Brain pericyte (primary cell): ENCODE results near the gene ZNF337.
A peak's percentile ranks its signal among the peaks of the same experiment; 100 is the strongest.
"Not testable (repeated sequence)": the region's sequence is repeated elsewhere in the genome, so short reads cannot be mapped to it uniquely, and the experiment has no call there.

Experiments used
- DNase-seq: peaks from one replicate; pipeline ENCODE4 v3.0.0-alpha.2; 2012; ENCODE audit warnings: low read depth, low spot score

ZNF337 gene

DNA sequence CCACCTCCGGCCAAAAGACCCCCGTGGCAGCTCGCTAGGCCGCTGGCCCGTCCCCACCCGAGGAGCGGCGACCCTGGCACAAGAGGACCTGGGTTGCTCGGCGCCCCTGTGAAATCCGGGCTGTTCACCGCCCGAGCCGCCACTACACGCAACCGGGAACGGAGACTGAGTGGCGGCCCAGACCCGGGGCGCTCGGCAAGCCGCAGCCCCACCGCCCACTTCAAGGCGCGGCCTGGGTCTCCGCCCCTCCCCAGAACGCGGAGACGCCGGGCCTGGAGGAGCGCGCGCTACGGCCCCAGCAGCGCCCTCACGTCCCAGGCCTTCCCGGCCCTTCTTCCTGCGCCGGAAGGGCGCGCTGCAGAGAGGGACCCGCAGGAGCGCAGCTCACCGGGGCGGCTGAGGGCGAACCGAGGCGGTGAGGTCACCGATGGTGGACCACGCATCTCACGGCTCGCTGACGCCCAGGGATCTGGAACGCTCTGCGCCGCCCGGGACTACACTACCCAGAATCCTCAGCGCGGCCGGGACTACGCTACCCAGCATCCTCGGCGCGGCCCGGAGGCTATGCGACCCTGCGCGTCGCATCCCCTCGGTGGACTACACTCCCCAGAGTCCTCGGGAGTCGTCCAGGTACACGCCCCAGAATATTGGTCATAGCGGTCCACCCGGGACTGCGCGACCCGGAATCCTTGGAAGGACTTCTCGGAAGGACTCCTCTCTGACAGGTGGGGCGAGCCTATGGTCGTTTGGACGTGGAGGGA lies at the start of gene ZNF337:
Gene ZNF337 (minus strand): TSS at position 483 of the 761 bp plus-strand sequence. CDS start 10,436 bp downstream, outside the sequence.
- peak; percentile 80 for DNase-seq

DNA sequence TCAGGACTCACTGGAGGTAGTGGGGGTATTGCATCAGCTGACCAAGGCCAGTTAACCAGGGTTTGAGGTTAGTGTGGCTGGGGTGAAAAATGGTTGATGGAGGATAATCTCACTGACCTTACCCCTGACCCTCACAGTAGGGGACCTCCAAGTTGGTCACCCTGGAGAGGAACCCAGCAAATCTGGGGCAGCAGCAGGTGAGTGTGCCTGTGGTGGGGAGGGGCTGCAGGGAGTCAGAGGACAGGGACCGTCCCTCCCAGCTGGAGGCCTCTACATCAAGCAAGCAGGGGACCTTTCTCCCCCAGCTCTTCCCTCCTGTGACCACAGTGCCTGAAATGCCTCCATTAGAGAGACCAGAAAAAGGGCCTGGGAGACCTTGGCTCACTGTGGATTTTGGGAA lies 49.1 kb upstream of the ZNF337 start:
- DNase-seq = no peak

DNA sequence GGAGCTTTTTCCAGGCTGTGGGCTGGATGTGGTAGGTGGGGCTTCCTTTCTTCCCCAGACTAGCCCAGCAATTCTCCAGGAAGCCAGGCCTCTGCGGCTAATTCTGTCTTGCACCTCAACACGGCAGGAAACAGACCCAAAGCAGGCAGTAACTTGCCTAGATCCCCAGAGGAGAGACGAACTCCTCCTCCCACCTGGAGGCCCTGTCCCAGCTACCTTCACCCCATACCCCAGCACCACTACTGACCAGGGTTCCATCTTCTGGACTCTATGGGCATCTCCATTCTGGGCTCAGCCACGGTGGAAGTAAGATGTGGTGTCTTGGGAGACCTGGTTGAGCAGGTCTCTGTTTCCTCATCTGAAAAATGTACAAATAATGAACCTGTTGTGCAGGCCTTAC lies 48.4 kb upstream of the ZNF337 start:
- DNase-seq = no peak

DNA sequence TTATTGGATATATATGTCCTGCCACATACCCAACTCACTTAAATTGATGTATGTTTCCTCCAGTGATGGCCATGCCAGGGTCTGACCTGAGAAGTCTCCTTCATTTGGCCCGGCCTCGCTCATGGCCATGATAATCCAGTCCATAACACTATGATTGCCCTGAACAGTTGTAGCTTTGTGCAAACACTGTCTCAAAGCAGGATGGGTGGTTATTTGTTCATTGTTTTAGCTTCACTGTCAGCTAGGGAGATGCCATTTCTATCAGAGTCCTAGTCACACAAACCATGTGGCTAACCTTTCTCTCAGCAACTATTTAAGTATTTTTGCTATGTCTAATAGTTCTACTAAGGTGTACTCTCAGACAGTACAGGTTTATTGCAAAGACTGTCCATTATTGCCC lies 47.6 kb upstream of the ZNF337 start:
- no peak for DNase-seq

DNA sequence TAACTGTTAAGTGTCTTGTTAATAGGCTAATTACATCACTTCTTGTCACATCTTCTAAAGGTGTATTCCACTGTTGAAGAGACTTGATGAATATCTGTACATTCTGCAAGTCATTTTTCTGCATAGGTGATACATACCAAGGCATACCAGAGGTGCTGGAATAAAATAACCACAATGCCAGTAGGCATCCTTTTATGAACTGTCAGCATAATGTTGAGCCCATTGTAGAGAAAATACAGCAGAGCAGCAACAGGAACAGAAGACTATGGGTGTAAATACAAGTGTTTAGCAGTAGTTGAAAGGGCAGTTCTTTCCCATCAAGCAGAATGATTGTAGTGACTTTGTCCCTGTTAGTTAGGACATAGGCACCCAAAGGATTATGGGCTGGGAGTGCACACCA lies 44.4 kb upstream of the ZNF337 start:
- no peak for DNase-seq

DNA sequence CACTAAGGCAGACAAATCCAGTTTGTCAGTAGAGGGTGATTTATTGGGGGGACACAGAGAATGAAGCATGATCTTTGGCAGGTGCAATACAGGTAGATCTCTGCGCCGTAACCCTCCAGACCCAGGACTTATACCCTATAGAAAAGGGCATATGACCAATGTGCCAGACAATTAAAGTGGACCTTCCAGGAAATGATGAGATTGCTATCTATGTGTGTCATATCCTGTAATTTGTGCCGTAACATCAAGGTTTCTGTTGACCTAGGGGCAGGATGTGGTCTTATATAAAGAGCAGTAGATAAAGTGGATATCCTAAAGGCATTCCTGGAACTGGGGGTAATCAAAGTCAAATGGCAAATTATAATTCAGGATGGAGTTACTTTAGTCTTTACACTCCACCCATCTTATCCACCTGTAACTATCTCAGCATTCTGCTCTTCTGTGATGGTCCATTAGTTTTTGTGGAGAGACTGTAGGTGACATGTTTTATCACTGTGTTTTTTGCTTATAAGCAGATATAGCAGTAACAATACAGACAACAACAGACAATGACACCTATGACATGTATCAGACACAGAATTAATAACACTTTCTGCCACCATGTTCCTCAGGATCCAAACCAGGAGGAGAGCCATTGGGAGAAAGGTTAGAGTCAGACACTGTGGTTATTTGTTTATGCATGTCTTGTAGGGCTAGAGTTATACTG lies 43.1 kb upstream of the ZNF337 start:
- no peak for DNase-seq

DNA sequence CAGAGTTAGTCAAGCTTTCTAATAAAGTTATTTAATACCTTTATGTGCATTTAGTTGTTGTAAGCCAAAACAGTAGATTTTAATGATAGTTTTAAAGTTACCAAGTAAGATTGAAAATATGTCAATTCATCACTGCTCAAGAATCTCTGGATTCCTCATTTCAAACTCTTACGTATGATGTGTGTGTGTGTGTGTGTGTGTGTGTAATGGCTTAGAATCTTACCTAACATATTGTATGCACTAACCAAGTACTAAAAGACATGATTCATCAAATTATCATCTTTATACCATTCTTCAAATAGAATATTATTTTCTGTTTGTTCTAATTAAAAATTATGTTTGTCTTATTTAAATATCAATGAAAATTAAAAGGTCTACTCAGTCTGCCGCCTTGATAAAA lies 41.5 kb upstream of the ZNF337 start:
- no peak for DNase-seq

DNA sequence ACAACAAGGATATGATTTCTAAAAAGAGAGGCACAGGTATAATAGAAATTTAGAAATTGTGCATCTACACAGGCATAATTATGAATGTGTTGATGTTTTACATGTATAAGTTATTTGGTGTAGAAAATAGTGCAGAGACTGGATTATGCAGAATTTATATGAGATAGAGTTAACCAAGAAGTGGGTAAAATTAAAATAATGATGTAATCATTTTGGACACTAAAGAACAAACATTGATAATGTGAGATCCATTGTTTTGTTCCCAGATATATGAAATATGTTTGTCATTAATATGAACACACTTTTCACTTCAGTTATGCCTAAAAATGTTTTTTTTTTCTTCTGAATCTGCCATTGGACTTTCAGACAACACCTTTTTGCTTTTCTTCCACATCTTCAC lies 37.2 kb upstream of the ZNF337 start:
- no peak for DNase-seq

DNA sequence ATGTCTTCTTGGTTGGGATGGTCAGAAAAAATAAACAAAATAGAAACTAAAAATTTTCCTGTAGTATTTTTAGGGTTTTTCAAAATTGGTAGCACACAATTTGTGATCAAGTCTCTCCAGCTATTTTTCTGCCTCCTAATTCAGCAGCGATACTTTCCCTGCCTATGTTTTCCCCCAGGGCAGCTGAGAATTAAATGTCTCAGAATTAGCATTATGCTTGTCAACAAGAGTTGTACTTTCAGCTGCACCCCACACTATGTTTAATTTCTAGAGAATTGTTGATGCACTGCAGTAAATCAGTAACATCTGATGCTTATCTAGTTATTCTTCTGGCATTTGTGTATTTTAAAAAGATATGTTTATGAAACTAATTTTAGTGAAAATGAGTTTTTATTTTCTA lies 34.2 kb upstream of the ZNF337 start:
- DNase-seq = no peak

DNA sequence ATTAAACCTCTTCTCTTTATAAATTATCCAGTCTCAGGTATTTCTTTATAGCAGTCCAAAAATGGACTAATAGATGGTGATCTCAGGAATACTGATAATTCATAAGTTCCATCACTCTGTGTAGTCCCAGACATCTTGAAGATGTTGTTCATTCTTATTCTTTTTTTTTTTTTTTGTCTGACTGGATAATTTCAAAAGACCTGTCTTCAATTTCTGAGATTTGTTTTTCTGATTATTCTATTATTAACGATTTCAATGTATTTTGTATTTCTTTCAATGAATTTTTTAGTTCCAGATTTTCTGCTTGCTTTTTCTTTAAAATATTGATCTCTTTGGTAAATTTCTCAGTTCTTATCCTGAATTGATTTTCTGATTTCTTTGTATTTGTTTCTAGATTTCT lies 29.7 kb upstream of the ZNF337 start:
- DNase-seq = no peak

DNA sequence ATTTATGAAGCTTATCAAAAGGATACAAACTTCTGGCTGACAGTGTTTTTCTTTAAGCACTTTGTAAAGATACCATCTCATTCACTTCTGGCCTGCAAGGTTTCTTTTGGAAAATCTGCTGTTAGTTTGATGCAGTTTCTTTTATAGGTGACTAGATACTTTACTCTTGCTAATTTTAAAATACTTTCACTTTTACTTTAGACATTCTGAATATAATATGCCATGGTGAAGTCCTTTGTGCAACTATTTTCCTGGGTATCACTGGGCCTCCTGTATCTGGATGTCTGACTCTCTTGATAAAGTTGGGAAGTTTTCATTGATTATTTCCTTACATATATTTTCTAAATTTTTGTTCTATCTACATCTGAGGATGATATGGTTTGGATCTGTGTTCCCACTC lies 29.0 kb upstream of the ZNF337 start:
- no peak for DNase-seq

DNA sequence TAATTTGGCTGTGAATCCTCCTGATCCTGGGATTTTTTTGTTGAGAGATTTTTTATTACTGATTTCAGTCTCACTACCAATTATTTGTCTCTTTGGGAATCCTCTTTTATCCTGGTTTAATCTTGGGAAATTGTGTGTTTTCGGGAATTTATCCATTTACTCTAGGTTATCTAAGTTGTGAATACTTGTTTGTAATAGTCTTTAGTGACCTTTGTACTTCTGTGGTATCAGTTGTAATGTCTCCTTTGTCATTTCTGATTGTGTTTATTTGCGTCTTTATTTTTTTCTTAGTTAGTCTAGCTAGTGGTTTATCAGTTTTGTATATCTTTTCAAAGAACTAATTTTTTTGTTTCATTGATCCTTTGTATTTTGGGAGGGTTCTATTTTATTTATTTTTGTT lies 27.3 kb upstream of the ZNF337 start:
- DNase-seq = no peak

DNA sequence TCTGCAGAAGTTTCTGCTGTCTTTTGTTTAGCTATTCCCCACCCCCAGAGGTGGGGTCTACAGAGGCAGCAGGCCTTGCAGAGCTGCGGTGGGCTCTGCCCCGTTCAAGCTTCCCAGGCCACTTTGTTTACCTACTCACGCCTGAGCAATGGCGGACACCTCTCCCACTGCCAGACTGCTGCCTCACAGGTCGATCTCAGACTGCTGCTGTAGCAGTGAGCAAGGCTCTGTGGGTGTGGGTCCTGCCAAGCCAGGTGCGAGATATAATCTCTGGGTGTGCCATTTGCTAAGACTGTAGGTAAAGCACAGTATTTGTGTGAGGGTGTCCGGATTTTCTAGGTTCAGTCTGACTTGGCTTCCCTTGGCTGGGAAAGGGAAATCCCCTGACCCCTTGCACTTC lies 23.6 kb upstream of the ZNF337 start:
- DNase-seq = no peak

DNA sequence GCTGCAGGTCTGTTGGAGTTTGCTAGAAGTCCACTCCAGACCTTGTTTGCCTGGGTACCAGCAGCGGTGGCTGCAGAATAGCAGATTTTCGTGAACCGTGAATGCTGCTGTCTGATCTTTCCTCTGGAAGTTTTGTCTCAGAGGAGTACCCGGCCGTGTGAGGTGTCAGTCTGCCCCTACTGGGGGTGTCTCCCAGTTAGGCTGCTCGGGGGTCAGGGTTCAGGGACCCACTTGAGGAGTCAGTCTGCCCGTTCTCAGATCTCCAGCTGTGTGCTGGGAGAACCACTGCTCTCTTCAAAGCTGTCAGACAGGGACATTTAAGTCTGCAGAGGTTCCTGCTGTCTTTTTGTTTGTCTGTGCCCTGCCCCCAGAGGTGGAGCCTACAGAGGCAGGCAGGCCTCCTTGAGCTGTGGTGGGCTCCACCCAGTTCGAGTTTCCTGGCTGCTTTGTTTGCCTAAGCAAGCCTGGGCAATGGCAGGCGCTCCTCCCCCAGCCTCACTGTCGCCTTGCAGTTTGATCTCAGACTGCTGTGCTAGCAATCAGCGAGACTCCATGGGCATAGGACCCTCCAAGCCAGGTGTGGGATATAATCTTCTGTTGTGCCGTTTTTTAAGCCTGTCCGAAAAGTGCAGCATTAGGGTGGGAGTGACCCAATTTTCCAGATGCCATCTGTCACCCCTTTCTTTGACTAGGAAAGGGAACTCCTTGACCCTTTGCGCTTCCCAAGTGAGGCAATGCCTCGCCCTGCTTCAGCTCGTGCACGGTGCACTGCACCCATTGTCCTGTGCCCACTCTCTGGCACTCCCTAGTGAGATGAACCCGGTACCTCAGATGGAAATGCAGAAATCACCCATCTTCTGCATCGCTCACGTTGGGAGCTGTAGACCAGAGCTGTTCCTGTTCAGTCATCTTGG lies 22.5 kb upstream of the ZNF337 start:
- not testable (repeated sequence) for DNase-seq

DNA sequence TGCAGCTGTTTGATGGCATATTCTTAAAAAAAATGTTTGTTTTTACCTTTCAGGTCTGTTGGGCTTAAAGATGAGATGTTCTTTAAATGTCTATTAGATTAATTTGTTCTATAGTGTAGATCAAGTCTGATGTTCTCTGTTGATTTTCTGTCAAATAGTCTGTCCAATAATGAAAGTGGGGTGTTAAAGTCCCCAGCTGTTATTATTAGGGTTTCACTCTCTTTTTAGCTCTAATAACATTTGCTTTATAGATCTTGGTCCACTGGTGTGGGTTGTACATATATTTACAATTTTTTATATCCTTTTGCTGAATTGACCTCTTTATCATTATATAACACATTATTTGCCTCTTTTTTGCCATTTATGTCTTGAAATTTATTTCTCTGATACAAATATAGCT lies 11.0 kb upstream of the ZNF337 start:
- no peak for DNase-seq

DNA sequence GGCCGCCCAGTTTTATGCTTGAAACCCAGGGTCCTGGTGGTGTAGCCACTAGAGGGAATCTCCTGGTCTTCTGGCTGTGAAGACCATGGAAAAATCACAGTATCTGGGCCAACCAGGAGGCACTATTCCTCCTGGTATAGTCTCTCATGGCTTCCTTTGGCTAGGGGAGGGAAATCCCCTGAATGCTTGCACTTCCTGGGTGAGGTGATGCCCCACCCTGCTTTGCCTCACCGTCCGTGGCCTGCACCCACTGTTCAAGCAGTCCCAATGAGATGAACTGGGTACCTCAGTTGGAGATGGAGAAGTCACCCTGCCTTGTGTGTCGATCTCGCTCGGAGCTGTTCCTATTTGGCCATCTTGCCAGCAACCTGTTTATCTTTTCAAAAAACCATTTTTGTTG lies 10.1 kb upstream of the ZNF337 start:
- no peak for DNase-seq

DNA sequence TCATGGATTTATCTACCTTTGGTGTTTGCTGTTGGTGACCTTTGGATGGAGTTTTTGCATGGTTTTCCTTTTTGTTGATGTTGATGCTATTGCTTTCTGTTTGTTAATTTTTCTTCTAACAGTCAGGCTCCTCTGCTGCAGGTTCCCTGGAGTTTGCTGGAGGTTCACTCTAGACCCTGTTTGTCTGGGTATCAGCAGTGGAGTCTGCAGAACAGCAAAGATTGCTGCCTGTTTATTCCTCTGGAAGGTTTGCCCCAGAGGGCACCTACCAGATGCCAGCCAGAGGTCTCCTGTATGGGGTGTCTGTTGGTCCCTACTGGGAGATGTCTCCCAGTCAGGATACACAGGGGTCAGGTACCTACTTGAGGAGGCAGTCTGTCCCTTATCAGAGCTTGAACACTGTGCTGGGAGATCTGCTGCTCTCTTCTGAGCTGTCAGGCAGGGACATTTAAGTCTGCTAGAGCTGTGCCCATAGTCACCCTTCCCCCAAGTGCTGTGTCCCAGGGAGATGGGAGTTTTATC lies 9.2 kb upstream of the ZNF337 start:
- no peak for DNase-seq

DNA sequence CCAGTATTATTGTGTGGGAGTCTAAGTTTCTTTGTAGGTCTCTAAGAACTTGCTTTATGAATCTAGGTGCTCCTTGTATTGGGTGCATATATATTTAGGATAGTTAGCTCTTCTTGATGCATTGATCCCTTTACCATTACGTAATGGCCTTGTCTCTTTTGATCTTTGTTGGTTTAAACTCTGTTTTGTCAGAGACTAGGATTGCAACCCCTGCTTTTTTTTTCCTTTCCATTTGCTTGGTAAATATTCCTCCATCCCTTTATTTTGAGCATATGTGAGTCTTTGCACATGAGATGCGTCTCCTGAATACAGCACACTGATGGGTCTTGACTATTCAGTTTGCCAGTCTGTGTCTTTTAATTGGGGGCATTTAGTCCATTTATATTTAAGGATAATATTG lies 7.7 kb upstream of the ZNF337 start:
- DNase-seq = not testable (repeated sequence)

DNA sequence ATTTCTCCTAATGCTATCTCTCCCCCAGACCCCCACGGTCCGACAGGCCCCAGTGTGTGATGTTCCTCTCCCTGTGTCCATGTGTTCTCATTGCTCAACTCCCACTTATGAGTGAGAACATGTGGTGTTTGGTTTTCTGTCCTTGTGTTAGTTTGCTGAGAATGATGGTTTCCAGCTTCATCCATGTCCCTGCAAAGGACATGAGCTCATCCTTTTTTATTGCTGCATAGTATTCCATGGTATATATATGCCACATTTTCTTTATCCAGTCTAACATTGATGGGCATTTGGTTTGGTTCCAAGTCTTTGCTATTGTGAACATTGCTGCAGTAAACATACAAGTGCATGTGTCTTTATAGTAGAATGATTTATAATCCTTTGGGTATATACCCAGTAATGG lies 4.2 kb upstream of the ZNF337 start:
- not testable (repeated sequence) for DNase-seq

DNA sequence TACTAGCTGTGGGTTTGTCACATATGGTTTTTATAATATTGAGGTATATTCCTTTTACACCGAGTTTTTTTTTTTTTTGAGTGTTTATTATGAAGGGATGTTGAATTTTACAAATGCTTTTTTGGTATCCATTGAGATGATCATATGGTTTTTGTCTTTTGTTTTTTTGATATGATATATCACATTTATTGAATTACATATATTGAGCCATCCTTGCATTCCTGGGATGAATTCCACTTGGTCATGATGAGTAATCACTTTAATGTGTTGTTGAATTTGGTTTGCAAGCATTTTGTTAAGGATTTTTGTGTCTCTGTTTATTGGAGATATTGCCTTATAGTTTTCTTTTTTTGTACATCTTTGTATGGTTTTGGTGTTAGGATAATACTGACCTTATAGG lies 3.3 kb upstream of the ZNF337 start:
- DNase-seq = no peak

DNA sequence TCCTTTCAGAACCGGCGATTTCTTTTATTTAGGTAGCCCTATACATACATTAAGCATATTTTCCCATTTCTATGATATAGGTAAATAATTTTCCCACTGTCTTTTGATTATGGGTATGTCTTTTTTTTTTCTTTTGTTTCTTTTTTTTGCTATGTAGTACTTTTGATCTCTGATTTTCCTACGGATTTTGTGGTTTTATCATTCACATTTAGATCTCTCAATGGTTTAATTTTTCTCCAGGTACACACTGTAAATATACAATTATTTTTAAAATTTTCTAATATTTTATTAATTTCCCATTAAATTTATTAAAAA lies 436 bp upstream of the ZNF337 start:
- DNase-seq = no peak
